Mammary epithelial cell (primary cell): ENCODE measurements around the gene ADRB1.

Experiments used
- CTCF ChIP-seq, 2 donors: IDR thresholded peaks in 1 of 2; conservative IDR thresholded peaks in 1 of 2; 2 replicates each; pipeline ENCODE4 v1.5.1; 2011 to 2012; ENCODE audit warnings: inconsistent platforms in 2 of 2, low read length in 2 of 2, mild to moderate bottlenecking in 2 of 2, control low read depth in 1 of 2, low read depth in 1 of 2; ENCODE audit not compliant: insufficient read depth in 1 of 2; ENCODE audit errors: extremely low read depth in 1 of 2
- EZH2 ChIP-seq: IDR thresholded peaks from 2 replicates; pipeline ENCODE4 v1.6.1; 2012; ENCODE audit warnings: low read length, inconsistent platforms, borderline replicate concordance

- TF ChIP-seq CTCF (conservative IDR thresholded peaks at IDR 0.05 in 1 of 2, IDR thresholded peaks at IDR 0.05 in 1 of 2; ENCODE audit: extremely low read depth in 1 of 2, insufficient read depth in 1 of 2, low read depth in 1 of 2, low read length in 2 of 2), result no peak
- no peak for TF ChIP-seq EZH2
These were observed 46.2 kb upstream of the ADRB1 start for GRCh38 chr10:113997428-113997827.
